Ishikawa (cell line): Measurements from ENCODE around the gene FAM234B.
A peak's percentile ranks its signal among the peaks of the same experiment; 100 is the strongest.

Experiments used
- CEBPB ChIP-seq: IDR thresholded peaks from 2 replicates; pipeline ENCODE4 v1.6.1; 2012
- CREB1 ChIP-seq: IDR thresholded peaks from 2 replicates; pipeline ENCODE4 v1.6.1; 2012; ENCODE audit warnings: low read depth
- EGR1 ChIP-seq: IDR thresholded peaks from 2 replicates; pipeline ENCODE4 v1.6.1; 2012
- EP300 ChIP-seq: IDR thresholded peaks from 2 replicates; pipeline ENCODE4 v1.6.1; 2012; ENCODE audit warnings: borderline replicate concordance
- FOXM1 ChIP-seq: IDR thresholded peaks from 2 replicates; pipeline ENCODE4 v1.6.1; 2012; ENCODE audit warnings: low read depth, borderline replicate concordance
- MAX ChIP-seq: IDR thresholded peaks from 2 replicates; pipeline ENCODE4 v1.6.1; 2012
- NFIC ChIP-seq: IDR thresholded peaks from 2 replicates; pipeline ENCODE4 v1.6.1; 2012
- RAD21 ChIP-seq: IDR thresholded peaks from 2 replicates; pipeline ENCODE4 v1.6.1; 2012; ENCODE audit warnings: low read depth
- REST ChIP-seq: IDR thresholded peaks from 2 replicates; pipeline ENCODE4 v1.6.1; 2012; ENCODE audit warnings: low read depth, mild to moderate bottlenecking
- TAF1 ChIP-seq: IDR thresholded peaks from 2 replicates; pipeline ENCODE4 v1.6.1; 2012; ENCODE audit warnings: low read depth, mild to moderate bottlenecking
- TCF12 ChIP-seq: IDR thresholded peaks from 2 replicates; pipeline ENCODE4 v1.6.1; 2012; ENCODE audit warnings: low read depth
- TEAD4 ChIP-seq: IDR thresholded peaks from 2 replicates; pipeline ENCODE4 v1.6.1; 2012
- USF1 ChIP-seq: IDR thresholded peaks from 2 replicates; pipeline ENCODE4 v1.6.1; 2012
- YY1 ChIP-seq: IDR thresholded peaks from 2 replicates; pipeline ENCODE4 v1.6.1; 2012; ENCODE audit warnings: low read depth
- ZBTB7A ChIP-seq: IDR thresholded peaks from 2 replicates; pipeline ENCODE4 v1.6.1; 2012; ENCODE audit warnings: low read depth

FAM234B gene

GRCh38 chr12:12997734-12998133 lies 46.4 kb upstream of the FAM234B start:
- no peak for TF ChIP-seq TAF1
- TF ChIP-seq EGR1: no peak
- no peak for TF ChIP-seq YY1
- TF ChIP-seq EP300: no peak

- TF ChIP-seq RAD21: no peak
- TF ChIP-seq FOXM1: no peak
- TF ChIP-seq EGR1: no peak
- no peak for TF ChIP-seq MAX
- no peak for TF ChIP-seq REST
- TF ChIP-seq CREB1: no peak
- no peak for TF ChIP-seq NFIC
- TF ChIP-seq CEBPB: no peak
- TF ChIP-seq TCF12: no peak
- no peak for TF ChIP-seq EP300
Observed at GRCh38 chr12:12998248-12998647, 45.9 kb upstream of the FAM234B start.

- TF ChIP-seq USF1: no peak
- 0 out of 2 replicates have a peak, but pooled peaks have one; percentile 52 for TF ChIP-seq CEBPB
- peak; percentile 20; the same call in 1 of the 2 replicates for TF ChIP-seq ZBTB7A
Observed at GRCh38 chr12:12999271-12999958, 44.8 kb upstream of the FAM234B start.

- TF ChIP-seq FOXM1: no peak
- TF ChIP-seq MAX: peak; percentile 93
- no peak; the same call in 1 of the 2 replicates for TF ChIP-seq TEAD4
- TF ChIP-seq YY1: peak; percentile 53
- 0 out of 2 replicates have a peak, but pooled peaks have one; percentile 7 for TF ChIP-seq USF1
- TF ChIP-seq CEBPB: no peak
- no peak for TF ChIP-seq RAD21
- TF ChIP-seq EP300: no peak
- 0 out of 2 replicates have a peak, but pooled peaks have one; percentile 15 for TF ChIP-seq NFIC
- peak; percentile 8; the same call in 1 of the 2 replicates for TF ChIP-seq CREB1
- no peak for TF ChIP-seq ZBTB7A
- no peak; the same call in none of the 2 replicates for TF ChIP-seq EGR1
- no peak for TF ChIP-seq REST
- peak; percentile 78 for TF ChIP-seq TAF1
- TF ChIP-seq TCF12: peak; percentile 75
Observed at GRCh38 chr12:12999959-13000615, 44.1 kb upstream of the FAM234B start, which contains the start of gene HEBP1. Gene HEBP1, minus strand, starts transcription at chr12:13000265. Its CDS starts 151 bp downstream, at chr12:13000114.

GRCh38 chr12:13000616-13000924 lies 43.6 kb upstream of the FAM234B start:
- TF ChIP-seq REST (no peak), CREB1 (0 out of 2 replicates have a peak, but pooled peaks have one; percentile 1)
